GM12878 (cell line): ENCODE data around the gene LASP1. TPM values are rescaled to one million over a fixed set of nuclear protein-coding genes. Genes with fewer than 3 reads are reported as not detected.

ENCODE experiments used
- ATAC-seq: fragments of 200-7000 bp; cut with Tn5 transposase; 3 replicates; pipeline ENCODE4 v1.9.1; 2020; ENCODE audit warnings: mild to moderate bottlenecking, moderate library complexity
- BruUV-seq: library from RNA; stranded (reverse); fragments of 400-500 nt; replicated peaks from 2 replicates; lab custom pipeline; 2021; lab: Mats Ljungman, UMichigan
- CTCF ChIA-PET: fragments of 300-600 bp; sonication (Branson Sonifier 250); formaldehyde crosslinking; extraction: SDS; loops from one replicate; lab custom pipeline; 2021; ENCODE audit warnings: inconsistent platforms; lab: Yijun Ruan, JAX
- POLR2A ChIA-PET: fragments of 350-600 bp; formaldehyde crosslinking; extraction: SDS; loops from one replicate; lab custom pipeline; 2021; ENCODE audit warnings: inconsistent platforms; lab: Charles Lee
- RAD21 ChIA-PET: fragments of 300-600 bp; sonication (Branson Sonifier 250); formaldehyde crosslinking; loops from one replicate; lab custom pipeline; 2023; ENCODE audit warnings: antibody characterized with exemption; ENCODE audit not compliant: unreplicated experiment; lab: Charles Lee
- SMC1A ChIA-PET: fragments of 300-600 bp; sonication (Branson Sonifier 250); formaldehyde crosslinking; loops from one replicate; lab custom pipeline; 2023; ENCODE audit not compliant: unreplicated experiment, uncharacterized antibody; lab: Charles Lee
- DNase-seq: peaks from one replicate; pipeline ENCODE4 v3.0.0-alpha.2; 2011; ENCODE audit warnings: low read depth, low spot score
- FAIRE-seq: peaks from 3 replicates; lab custom pipeline; 2011; peaks lifted over from hg19 to GRCh38; lab: Jason Lieb, UNC
- H2AFZ ChIP-seq: 2 replicates; pipeline ENCODE4 v1.6.0; 2011; ENCODE audit warnings: low read depth, low read length, control low read depth; ENCODE audit not compliant: control insufficient read depth
- H3K27ac ChIP-seq: 2 replicates; pipeline ENCODE4 v1.5.1; 2011; ENCODE audit warnings: control low read depth; ENCODE audit not compliant: control insufficient read depth, insufficient read depth
- H3K27me3 ChIP-seq, 2 experiments: replicated peaks in 1 of 2; 2 replicates each; pipeline versions ENCODE4 v1.6.0 to v1.6.1; 2011; ENCODE audit warnings: low read length in 1 of 2; ENCODE audit not compliant: control insufficient read depth in 2 of 2, insufficient read depth in 2 of 2
- H3K36me3 ChIP-seq, 2 experiments: 2 replicates each; pipeline ENCODE4 v1.5.1; 2011; ENCODE audit warnings: low read length in 1 of 2; ENCODE audit not compliant: control insufficient read depth in 2 of 2, insufficient read depth in 2 of 2
- H3K4me1 ChIP-seq: 2 replicates; pipeline ENCODE4 v1.6.1; 2011; ENCODE audit warnings: mild to moderate bottlenecking, low read length, moderate library complexity, mixed read lengths; ENCODE audit not compliant: control insufficient read depth, insufficient read depth
- H3K4me2 ChIP-seq: 2 replicates; pipeline ENCODE4 v1.6.0; 2011; ENCODE audit warnings: control low read depth; ENCODE audit not compliant: control insufficient read depth, insufficient read depth
- H3K4me3 ChIP-seq: fragments of 200-600 bp; sonication (generic); 2 replicates; pipeline ENCODE4 v1.5.1; 2016
- H3K79me2 ChIP-seq: 2 replicates; pipeline ENCODE4 v1.6.0; 2011; ENCODE audit warnings: low read length; ENCODE audit not compliant: control insufficient read depth, insufficient read depth
- H3K9ac ChIP-seq: 2 replicates; pipeline ENCODE4 v1.8.0; 2011; ENCODE audit warnings: low read length, control low read depth, mixed read lengths; ENCODE audit not compliant: control insufficient read depth, insufficient read depth
- H3K9me3 ChIP-seq: replicated peaks from 3 replicates; pipeline ENCODE4 v1.5.1; 2011; ENCODE audit warnings: mild to moderate bottlenecking, low read length; ENCODE audit not compliant: control insufficient read depth, insufficient read depth
- H4K20me1 ChIP-seq: 2 replicates; pipeline ENCODE4 v1.6.0; 2011; ENCODE audit not compliant: control insufficient read depth, insufficient read depth
- CBX5 ChIP-seq: sonication (generic); IDR thresholded peaks from 2 replicates; pipeline ENCODE4 v1.6.1; 2016; ENCODE audit warnings: low read depth, moderate library complexity, mild to moderate bottlenecking, inconsistent platforms
- HDAC2 ChIP-seq: fragments of 200-600 bp; sonication (generic); IDR thresholded peaks from 2 replicates; pipeline ENCODE4 v1.6.1; 2017
- PRDM15 ChIP-seq: fragments of 450-650 bp; formaldehyde crosslinking; IDR thresholded peaks from 2 replicates; pipeline ENCODE4 v1.4.0; 2020; ENCODE audit warnings: mild to moderate bottlenecking, moderate library complexity
- RAD51 ChIP-seq: fragments of 450-650 bp; IDR thresholded peaks from 2 replicates; pipeline ENCODE4 v1.6.1; 2016; ENCODE audit warnings: moderate library complexity, mild to moderate bottlenecking, inconsistent platforms
- REST ChIP-seq: IDR thresholded peaks from 2 replicates; pipeline ENCODE4 v1.6.1; 2012; ENCODE audit warnings: mild to moderate bottlenecking, low read depth, low read length
- RUNX3 ChIP-seq: IDR thresholded peaks from 2 replicates; pipeline ENCODE4 v1.6.1; 2012; ENCODE audit warnings: low read length, inconsistent platforms
- SIN3A ChIP-seq: IDR thresholded peaks from 2 replicates; pipeline ENCODE4 v1.6.1; 2012; ENCODE audit warnings: low read depth, low read length, improper control_type of control experiment
- TARDBP ChIP-seq: IDR thresholded peaks from 2 replicates; pipeline ENCODE4 v1.6.1; 2016; ENCODE audit warnings: borderline replicate concordance
- TCF12 ChIP-seq: IDR thresholded peaks from 2 replicates; pipeline ENCODE4 v1.6.1; 2011; ENCODE audit warnings: low read depth, mild to moderate bottlenecking, low read length
- WRNIP1 ChIP-seq: IDR thresholded peaks from 2 replicates; pipeline ENCODE4 v1.6.1; 2011; ENCODE audit warnings: low read depth, low read length, improper control_type of control experiment, borderline replicate concordance
- ZNF207 ChIP-seq: fragments of 450-650 bp; IDR thresholded peaks from 2 replicates; pipeline ENCODE4 v1.6.1; 2014; ENCODE audit warnings: antibody characterized with exemption, mild to moderate bottlenecking, borderline replicate concordance
- WGBS: methylation state at CpG from one replicate; pipeline ENCODE4 v1.1.6; 2016; ENCODE audit warnings: low lambda C conversion rate; ENCODE audit not compliant: insufficient replicate concordance, insufficient coverage; ENCODE audit errors: missing lambda C conversion rate; 5-methylcytosine and 5-hydroxymethylcytosine counted together
- in situ Hi-C: fragments of 300-500 bp; cut with MboI; formaldehyde crosslinking; loops from 9 replicates; pipeline ENCODE4 v1.14.3; 2018; ENCODE audit warnings: mixed read lengths
- intact Hi-C: fragments of 100-400 bp; cut with micrococcal nuclease; formaldehyde crosslinking; loops from one replicate; pipeline ENCODE4 v1.14.2; 2022; ENCODE audit not compliant: unreplicated experiment
- polyA plus RNA-seq, 11 experiments: library from polyadenylated mRNA; depleted of rRNA in 4 of 11; unstranded in 6 of 11; stranded (reverse) in 5 of 11; fragments of >200 nt; fragmentation: Nextera tagmentation in 4 of 11; fragmentation: Illumina TruSeq in 1 of 11; extraction: Ambion mirVana in 4 of 11; extraction: Trizol in 1 of 11; gene quantifications; 1 replicate in 1 of 11; 2 replicates in 10 of 11; pipeline versions ENCODE4 v1.2.1 to v1.2.3, GENCODE V29; 2011 to 2016; ENCODE audit warnings: inconsistent platforms in 2 of 11, missing spikeins in 2 of 11, low read depth in 1 of 11
- total RNA-seq, 4 experiments: library from RNA; depleted of rRNA in 3 of 4; stranded (reverse); fragments of >200 nt in 3 of 4; fragmentation: Illumina TruSeq in 1 of 4; extraction: Trizol in 1 of 4; gene quantifications; 2 replicates each; pipeline versions ENCODE4 v1.2.1 to v1.2.3, GENCODE V29; 2013 to 2021
- TF ChIP-seq, protein P1 (sequence below): fragments of 450-650 bp; formaldehyde crosslinking; IDR thresholded peaks from 2 replicates; pipeline ENCODE4 v1.4.0; 2022; ENCODE audit warnings: mild to moderate bottlenecking, moderate library complexity

Gene LASP1
- total and polyA plus RNA-seq, 10 of the 15 experiments (the other 5 are each of a cell fraction or from before 2014, with no cell fraction given): 21.0 to 114 (median 59.3) TPM

DNA sequence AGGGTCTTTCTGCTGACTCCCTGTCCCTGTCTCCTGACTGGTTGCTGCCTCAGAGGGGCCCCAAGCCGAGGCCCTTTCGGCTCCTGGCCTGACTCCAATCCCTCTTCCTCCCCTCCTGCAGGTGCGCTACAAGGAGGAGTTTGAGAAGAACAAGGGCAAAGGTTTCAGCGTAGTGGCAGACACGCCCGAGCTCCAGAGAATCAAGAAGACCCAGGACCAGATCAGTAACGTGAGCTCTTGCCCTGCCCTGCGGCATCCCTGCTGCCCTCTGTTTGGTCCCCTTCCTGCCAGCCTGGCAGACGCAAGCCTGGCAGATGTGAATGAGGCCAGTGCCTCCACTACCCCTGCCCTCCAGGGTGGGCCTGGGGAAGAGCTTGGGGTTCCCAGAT, 28.4 kb downstream of the LASP1 start:
- TF ChIP-seq, protein P1, sequence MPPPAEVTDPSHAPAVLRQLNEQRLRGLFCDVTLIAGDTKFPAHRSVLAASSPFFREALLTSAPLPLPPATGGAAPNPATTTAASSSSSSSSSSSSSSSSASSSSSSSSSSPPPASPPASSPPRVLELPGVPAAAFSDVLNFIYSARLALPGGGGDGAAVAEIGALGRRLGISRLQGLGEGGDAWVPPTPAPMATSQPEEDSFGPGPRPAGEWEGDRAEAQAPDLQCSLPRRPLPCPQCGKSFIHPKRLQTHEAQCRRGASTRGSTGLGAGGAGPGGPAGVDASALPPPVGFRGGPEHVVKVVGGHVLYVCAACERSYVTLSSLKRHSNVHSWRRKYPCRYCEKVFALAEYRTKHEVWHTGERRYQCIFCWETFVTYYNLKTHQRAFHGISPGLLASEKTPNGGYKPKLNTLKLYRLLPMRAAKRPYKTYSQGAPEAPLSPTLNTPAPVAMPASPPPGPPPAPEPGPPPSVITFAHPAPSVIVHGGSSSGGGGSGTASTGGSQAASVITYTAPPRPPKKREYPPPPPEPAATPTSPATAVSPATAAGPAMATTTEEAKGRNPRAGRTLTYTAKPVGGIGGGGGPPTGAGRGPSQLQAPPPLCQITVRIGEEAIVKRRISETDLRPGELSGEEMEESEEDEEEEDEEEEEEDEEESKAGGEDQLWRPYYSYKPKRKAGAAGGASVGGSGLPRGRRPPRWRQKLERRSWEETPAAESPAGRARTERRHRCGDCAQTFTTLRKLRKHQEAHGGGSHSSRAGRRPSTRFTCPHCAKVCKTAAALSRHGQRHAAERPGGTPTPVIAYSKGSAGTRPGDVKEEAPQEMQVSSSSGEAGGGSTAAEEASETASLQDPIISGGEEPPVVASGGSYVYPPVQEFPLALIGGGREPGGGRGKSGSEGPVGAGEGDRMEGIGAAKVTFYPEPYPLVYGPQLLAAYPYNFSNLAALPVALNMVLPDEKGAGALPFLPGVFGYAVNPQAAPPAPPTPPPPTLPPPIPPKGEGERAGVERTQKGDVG (CRISPR knock-in tag): no peak
- TF ChIP-seq HDAC2 (no peak), WRNIP1 (no peak), TCF12 (no peak), SIN3A (no peak), PRDM15 (CRISPR knock-in tag) (no peak), ZNF207 (no peak), TARDBP (no peak), RAD51 (no peak), CBX5 (no peak), REST (no peak), RUNX3 (no peak)
- H3K4me1 ChIP-seq: peaks cover 28% of the 10 kb centered on the region
- ChIA-PET RAD21 (interaction anchor here (1.4 to 2.4 kb wide), 4 partner anchors 12 to 85 kb away, joined by 3 to 10 read pairs (median 8); partner anchors contain the start of gene LASP1), SMC1A (interaction anchor here (1.0 to 1.9 kb wide), 9 partner anchors 14 to 266 kb away, joined by 3 to 7 read pairs (median 5); partner anchors contain the start of genes LASP1NB and RPL23), CTCF (interaction anchor here (1.0 to 2.0 kb wide), 8 partner anchors 9 to 276 kb away, joined by 3 to 6 read pairs (median 4); partner anchors contain the start of gene LASP1), POLR2A (interaction anchor here (0.6 to 2.8 kb wide), 4 partner anchors 10 to 44 kb away, joined by 4 to 21 read pairs (median 8); partner anchors contain the start of genes LASP1 and RPL23)
- H3K27ac ChIP-seq: peak overlapping the region; percentile 96
- peak; percentile 38 for ATAC-seq
- H3K36me3 ChIP-seq: peaks cover 20 to 23% of the 10 kb centered on the region in 2 experiments
- H3K79me2 ChIP-seq: peaks cover 4% of the 10 kb centered on the region
- peak overlapping the region; percentile 75 for H3K9ac ChIP-seq
- FAIRE-seq: no peak
- peak overlapping the region; percentile 84 for H3K4me2 ChIP-seq
- no peak for DNase-seq
- no TSS peak for BruUV-seq
- intact Hi-C loops (no loop called here), in situ Hi-C loops (no loop called here)
- no peaks in the 10 kb centered on the region for H3K27me3 ChIP-seq
- no peaks in the 10 kb centered on the region for H4K20me1 ChIP-seq
- 0 out of 2 replicates have a peak overlapping the region, but pooled peaks have one; percentile 28 for H3K4me3 ChIP-seq
- H3K9me3 ChIP-seq: no peaks in the 10 kb centered on the region; the same call in 2 of the 3 replicates
- 22% methylated on average over 9 of the region's 9 CpGs for WGBS
- peak overlapping the region; percentile 68 for H2AFZ ChIP-seq
